GOT3 (cell line): Measurements from ENCODE around the gene CEP128.

ENCODE experiments used
- DNase-seq: peaks from one replicate; lab custom pipeline; 2025; ENCODE audit warnings: mixed read lengths; lab: John Stamatoyannopoulos, UW

Gene CEP128

GRCh38 chr14:80608563-80608962 is 333.0 kb downstream of the CEP128 start:
- no peak for DNase-seq

DNA sequence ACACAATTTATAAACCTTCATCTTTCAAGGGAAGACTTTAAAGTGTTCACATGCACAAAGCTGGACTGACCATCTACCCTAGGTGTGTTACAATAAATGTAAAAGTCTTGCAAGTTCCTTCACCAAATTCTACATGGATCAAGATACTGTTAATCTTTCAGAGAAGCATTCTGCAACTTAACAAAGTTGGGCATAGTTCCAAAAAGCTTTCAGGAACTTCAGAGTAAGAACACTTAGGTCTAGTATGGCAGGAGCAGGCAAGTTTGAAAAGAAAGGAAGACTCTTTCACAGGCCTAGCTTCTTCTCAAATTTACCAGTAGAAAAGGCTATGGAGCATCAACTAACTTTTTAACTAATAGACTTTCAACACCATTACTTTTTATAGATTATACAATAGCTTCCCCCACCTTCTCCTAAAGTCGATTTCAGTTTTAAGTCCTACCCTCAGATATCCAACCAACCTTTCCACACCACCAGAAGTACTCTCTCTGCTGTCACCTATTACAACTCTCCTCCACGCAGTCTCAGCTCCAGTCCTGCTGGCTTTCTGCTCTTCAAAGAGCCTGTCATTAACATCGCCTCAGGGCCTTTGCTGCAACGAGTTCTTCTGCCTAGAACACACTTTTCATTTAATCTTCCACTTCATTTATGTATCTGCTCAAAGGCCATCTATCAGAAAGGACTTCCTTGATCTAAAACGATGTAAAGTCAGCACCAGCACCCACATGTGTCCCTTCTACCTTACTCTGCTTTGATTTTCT is 333.9 kb downstream of the CEP128 start:
- no peak for DNase-seq

GRCh38 chr14:80606347-80606772 is 335.2 kb downstream of the CEP128 start:
- DNase-seq: no peak

DNA sequence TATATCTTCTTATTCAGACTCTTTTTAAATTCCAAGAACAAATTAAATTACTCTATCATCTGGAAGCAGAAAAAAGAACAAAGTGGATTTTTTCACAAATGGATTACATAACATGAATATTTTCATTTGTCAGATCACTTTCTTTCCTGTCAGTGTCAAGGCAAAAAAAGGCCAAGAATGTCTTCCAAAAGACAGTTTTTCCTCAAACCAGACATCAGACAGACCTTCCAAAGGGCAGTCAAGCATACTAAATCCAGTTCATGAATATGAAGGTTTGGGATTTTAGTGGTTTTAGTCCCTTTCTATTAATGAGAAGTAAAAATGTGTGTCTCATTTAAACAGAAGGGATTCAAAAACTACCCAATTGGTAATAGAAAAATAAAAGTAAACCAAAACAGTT is 336.0 kb downstream of the CEP128 start:
- no peak for DNase-seq

GRCh38 chr14:80602946-80603345 is 338.6 kb downstream of the CEP128 start:
- DNase-seq: no peak

DNA sequence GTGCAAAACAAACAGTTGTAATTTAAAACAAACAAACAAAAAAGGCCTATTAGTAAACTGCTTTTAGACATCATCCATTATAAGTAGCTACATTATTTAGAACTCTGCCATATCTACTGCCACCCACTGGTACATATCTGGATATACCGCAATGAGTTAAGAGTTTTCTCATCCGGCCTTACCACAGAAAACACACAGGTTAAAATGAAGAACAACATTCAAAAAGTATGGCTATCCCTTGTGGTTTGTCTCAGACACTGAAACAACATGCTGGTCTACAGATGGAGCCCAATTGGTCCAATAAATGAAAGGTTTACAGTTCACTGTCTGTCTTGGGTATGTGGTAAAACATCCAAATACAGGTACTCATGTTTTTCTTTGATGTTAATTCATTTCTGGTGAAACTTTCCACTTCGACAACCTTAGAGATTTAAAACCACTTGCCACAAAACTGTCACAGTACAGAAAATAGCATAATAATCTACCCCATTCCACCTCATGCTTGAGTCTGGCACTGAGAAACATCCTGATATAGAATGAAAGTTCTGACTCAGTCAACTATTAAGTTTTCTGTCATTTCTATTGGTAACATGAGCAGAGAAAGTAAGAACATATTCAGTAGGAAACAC is 354.3 kb downstream of the CEP128 start:
- no peak for DNase-seq

DNA sequence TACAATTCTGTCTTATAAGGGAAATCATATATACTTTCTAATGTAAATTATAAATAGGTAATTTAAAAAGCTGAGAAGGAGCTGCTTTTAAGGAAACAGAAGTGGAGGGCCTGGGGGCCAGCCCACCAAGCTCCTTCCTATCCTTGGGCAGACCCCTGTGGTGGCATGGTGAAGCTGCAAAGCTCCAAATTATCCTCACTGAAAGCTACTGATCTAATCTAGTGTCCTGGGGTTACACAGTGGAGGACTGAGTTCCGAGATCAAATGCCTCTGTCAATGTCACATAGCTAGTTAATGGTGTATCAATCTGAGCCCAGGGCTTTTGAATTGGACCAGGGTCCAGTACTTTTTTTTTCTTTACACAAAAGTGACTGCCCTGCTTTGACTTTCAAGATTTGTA is 355.4 kb downstream of the CEP128 start:
- no peak for DNase-seq

GRCh38 chr14:80585506-80585835 is 356.1 kb downstream of the CEP128 start:
- no peak for DNase-seq

DNA sequence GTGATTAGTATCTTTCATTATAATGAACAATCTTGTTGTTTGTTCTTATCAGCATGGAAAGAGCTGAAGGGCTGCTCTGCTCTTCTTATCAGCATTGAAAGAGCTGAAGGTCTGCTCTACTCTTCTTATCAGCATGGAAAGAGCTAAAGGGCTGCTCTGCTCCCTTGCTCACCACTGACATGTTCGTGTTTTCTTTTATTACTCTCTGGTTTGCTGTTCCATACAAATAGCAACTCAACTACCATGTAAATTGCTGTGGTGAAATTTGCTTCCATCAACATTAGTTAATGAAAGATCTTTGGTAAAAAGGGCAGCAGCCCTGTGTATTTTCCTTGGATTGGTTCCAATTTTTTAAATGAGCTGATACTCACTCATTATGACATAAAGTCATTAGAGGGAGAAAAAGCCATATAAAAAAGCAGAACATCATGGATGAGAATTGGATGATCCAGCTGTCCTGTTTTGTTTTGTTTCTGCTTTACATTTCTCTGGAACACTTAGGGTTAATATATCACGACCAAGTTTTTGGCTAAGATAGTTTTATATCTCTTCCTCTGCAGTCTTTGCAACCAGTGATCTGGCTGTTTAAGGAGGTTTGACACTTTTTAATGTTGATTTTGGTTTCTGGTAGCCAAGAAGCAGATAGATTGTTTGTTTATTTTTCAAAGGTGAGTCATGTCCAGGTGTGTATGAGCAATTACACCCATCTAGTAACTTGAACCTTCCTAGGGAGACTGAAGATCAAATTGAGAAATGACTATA is 356.6 kb downstream of the CEP128 start:
- no peak for DNase-seq

DNA sequence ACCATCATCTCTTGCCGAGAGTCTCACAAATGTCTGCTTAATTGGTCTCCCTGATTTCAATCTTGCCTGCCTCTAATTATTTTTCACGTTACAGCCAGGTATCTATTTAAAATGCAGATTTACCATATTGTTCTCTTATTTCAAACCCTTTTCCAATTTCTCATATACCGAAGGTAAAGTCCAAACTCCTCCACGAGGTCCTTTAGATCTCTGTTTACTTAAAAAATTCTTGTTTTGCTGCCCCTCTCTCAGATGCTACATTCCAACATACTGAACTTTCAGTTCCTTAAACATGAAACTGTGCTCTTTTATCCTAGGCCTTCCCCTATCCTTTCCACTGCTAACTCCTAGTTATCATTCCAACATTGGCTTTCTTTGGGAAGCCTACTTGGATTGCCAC is 363.9 kb downstream of the CEP128 start:
- no peak for DNase-seq

- no peak for DNase-seq
Measured at GRCh38 chr14:80576401-80576800, 365.1 kb downstream of the CEP128 start.

GRCh38 chr14:80575763-80576162 is 365.8 kb downstream of the CEP128 start:
- no peak for DNase-seq

DNA sequence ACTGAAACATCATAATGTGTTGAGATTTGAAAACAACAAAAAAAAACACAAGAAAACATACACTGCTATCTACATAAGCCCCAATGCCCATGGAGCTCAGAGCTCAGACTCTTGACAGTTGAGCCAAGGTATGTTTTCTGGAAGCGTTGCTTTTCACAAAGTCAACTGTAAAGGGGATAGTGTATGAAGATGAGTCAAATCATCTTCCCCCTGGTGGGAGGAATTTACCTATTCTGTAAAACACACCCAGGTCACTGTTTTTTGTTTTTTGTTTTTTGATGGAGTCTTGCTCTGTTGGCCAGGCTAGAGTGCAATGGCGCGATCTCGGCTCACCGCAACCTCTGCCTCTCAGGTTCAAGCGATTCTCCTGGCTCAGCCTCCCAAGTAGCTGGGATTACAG is 368.9 kb downstream of the CEP128 start:
- no peak for DNase-seq

DNA sequence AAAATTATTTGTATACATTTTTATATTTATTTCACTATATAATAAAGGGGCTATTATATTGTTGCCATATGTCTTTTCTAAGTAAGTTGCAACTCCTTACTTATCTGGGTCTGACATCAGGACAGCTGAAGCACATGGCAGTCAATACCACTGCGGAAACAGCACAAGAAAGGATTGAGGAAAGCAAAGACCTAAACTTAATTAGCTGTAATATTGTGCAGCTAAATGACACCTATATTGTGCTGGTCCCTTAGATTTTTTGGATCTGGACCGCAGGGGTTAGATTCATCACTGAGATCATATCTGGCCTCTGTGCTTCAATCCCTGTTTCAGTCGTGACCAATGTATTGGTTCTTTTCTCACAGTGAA is 370.6 kb downstream of the CEP128 start:
- DNase-seq: no peak

DNA sequence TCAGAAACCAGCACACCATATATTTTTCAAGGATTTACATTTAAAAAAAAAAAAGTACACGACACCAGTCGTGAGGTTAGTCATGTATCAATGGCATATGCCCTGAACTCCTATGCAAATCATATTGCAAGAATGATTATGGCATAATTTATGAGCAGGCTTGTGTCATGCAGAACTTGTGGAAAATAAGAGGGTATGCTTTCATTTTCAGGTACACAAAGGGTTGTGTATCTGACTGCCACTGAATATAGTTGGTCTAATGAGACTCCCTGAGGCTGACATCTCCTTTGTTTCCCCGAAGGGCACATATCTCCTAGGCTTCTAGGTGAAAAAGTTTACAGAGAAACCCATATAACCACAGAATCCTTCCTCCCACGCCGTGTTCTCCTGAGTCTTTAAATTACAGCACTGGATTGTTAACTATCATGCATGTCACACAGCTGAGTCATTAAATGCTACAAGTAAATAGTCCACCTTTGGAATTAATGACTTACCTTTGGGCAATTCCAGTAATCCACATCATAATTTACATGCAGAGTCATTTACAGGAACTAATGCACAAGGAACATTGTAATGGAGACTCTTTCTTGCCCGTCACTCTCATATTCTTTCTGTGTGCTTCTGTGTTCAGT is 373.5 kb downstream of the CEP128 start:
- no peak for DNase-seq

GRCh38 chr14:80565001-80565400 is 376.5 kb downstream of the CEP128 start:
- no peak for DNase-seq

GRCh38 chr14:80564051-80564450 is 377.5 kb downstream of the CEP128 start:
- no peak for DNase-seq

DNA sequence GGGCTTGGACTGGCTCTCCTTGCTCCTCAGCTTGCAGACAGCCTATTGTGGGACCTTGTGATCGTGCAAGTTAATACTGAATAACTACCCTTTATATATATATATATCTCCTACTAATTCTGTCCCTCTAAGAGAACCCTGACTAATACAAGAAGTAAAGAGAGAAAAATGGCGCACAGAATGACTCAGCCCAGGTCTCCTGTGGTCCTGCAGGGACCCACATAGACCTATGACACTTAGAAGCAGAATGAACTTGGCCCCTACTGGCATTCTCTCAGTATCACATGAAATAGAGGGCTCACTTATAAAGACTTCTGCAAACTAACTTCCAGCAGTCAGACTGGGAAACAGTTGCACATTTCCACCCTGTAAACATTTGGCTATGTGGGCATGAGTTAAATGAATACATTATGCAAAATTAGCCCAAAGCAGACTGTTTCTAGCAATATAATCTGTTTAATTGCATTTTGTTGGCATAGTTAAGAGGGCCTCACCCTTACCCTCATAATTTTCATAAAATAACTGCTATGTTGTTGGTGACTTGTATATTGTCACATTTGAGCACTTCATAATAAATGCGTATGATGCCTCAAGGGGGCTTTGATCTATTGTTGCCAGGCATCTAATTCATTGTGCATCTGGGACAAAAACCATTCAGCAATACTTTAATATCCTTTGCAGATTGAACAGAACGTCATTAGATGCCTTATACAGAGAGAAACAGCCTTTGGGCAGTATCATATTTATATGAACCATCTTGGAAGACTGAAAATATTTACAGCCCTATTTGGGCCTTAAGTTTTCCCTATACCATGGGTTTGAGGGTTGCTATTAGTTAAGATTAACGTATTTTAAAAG is 380.5 kb downstream of the CEP128 start:
- no peak for DNase-seq

GRCh38 chr14:80554139-80554538 is 387.4 kb downstream of the CEP128 start:
- no peak for DNase-seq

DNA sequence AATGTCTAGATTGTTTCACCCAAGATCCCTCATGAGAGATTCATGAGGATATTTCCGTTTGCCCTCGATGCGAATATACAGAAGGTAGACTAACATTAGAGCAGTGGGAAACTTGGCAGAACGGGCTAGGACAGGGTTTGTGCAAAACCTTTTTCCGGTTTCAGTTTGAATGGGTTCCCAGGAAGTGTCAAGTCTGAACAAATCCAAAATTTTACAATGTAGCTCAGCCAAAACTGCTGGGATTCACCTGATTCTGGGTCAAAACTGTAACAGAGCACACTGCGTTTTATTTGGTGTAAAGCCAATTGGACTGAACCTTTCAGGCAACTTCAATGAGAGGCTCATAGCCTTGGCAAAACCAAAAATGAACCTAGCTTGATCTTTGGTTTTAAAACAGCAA is 392.4 kb downstream of the CEP128 start:
- DNase-seq: no peak

DNA sequence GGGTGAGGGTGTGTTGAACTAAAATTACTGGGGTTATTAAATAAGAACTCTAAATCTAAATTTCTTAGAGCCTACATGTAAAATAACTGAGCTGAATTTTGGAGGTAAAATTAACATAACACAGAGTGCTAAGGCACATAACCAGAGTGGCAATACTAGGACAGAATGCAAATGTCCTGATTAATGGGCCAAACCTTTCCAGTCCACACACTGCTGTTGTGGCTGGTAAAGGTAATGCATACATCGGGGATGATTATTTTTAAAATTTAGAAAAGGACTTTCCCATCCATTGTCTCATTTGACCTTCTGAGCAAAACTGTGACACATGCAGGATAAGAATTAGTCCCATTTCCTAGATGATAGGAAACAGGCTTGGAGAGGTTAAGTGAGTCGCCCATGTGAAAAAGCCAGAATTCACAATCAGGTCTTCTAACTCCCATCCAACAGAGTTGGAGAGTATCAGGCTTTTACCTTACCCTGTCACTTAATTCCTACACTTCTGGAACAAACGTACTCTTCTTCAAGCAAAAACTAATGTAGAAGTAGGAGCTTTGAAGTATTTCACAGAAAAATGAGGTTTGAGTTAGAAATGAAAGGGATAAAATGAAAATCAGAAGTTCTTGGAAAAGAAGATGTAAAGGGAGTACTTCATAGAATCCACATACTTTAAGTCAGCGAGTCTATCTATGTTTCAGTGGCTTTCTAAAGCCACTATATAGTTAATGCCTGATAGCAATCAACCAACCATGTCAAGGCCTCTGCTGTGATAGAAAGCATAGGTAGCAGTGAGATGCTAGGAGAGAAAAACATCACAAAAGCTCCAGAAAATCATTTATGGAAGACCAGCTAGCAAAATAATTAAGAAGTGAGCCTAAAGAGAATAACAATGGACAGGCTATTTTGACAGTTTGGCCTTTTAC is 395.3 kb downstream of the CEP128 start:
- no peak for DNase-seq
